ENCODE data around the gene ANKH.

DNA sequence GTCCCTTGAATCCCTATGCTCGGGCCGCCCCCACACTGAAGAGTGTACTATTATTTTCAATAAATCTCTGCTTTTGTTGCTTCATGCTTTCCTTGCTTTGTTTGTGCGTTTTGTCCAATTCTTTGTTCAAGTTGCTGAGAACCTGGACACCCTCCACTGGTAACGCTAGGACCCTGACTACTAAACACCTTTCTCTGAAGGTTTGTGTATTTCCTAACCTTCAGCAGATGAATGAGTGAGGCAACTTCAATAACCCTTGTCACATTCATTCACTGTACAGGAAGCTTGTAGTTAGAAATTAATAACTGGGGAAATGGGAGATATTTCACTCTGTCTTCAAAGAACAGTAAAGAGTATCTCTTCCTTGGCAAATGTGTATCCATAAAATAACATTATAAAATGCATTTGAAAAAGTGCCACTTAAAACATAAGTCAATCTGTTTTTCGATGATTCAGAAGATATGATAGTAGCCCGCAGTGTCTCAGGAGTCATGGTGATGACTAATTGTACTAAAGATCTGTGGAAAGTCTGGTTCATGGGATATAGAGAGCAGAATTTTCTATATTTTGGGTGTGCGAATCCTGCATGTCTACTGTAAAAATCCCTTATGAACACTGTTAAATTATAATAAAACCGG is 43.2 kb upstream of the ANKH start:
- TF ChIP-seq POLR2A (IDR thresholded peaks at IDR 0.05; ENCODE audit: low read depth) (no peak), EP300 (IDR thresholded peaks at IDR 0.05) (no peak)
- TF ChIP-seq, protein P1, sequence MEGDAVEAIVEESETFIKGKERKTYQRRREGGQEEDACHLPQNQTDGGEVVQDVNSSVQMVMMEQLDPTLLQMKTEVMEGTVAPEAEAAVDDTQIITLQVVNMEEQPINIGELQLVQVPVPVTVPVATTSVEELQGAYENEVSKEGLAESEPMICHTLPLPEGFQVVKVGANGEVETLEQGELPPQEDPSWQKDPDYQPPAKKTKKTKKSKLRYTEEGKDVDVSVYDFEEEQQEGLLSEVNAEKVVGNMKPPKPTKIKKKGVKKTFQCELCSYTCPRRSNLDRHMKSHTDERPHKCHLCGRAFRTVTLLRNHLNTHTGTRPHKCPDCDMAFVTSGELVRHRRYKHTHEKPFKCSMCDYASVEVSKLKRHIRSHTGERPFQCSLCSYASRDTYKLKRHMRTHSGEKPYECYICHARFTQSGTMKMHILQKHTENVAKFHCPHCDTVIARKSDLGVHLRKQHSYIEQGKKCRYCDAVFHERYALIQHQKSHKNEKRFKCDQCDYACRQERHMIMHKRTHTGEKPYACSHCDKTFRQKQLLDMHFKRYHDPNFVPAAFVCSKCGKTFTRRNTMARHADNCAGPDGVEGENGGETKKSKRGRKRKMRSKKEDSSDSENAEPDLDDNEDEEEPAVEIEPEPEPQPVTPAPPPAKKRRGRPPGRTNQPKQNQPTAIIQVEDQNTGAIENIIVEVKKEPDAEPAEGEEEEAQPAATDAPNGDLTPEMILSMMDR (IDR thresholded peaks at IDR 0.05) = no peak
